ENCODE measurements around the gene MC3R.

DNA sequence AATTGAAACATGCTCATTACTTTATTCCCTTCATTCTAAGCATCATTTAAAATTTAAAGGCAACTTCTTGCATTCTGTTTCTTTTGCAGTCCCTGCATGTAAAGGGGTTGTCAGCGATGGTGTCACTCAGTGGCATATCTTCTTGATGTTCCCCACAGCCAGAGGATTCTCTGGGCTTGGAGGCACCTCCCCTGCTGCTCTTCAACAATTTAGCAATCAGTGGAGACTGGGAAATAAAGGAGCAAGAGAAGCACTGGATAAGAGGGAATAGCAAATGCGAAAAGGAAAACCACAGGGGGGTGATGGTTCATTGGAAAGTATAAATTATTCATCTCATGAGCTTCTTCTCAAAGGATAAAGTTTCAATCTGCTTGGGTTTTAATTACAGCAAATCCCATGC, 30.7 kb upstream of the MC3R start:
- TF ChIP-seq EP300 (IDR thresholded peaks at IDR 0.05) (no peak), POLR2A (IDR thresholded peaks at IDR 0.05) (no peak)
